ENCODE measurements around the gene RNF186.
"Not testable (repeated sequence)": the region's sequence is repeated elsewhere in the genome, so short reads cannot be mapped to it uniquely, and the experiment has no call there.

The RNF186 gene

DNA sequence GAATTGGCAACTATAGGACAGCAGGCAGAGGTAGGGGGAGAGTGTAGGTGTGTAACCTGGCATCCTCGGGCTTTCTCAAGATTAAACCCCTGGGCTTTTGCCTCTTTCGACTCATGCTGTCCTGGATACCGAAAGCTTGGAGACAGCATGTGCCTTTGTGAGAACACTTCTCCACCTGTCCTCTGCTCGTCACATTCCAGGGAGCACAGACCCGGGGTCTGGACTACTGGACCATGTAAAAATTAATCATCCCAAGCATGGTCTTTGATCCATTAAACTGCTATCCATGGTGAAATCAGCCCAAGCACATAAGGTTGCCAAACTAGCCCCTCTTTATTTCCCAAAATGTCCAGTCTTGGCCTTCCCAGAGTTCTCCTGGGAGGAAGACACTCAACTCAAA lies 9.0 kb upstream of the RNF186 start:
- DNase-seq = no peak

- DNase-seq = no peak
Observed at GRCh38 chr1:19819701-19820100, 4.6 kb upstream of the RNF186 start.

DNA sequence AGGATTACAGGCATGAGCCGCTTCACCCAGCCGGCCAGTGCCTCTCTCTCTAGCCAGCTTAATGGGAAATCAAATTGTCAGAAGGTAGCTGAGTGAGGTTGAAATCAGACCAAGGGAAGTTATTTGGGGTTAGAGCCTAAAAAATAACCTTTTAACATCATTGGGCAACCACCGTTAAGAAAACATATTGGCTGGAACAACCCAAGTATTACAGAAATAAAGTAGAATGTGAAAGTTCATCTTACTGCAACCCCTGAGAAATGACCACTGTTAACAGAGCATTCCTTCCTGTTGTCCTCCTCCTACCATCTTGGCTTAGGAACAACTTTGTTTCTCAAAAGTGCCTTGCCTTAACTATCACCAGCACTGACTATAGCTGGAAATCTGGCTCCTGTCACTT lies 3.2 kb upstream of the RNF186 start:
- no peak for DNase-seq

DNA sequence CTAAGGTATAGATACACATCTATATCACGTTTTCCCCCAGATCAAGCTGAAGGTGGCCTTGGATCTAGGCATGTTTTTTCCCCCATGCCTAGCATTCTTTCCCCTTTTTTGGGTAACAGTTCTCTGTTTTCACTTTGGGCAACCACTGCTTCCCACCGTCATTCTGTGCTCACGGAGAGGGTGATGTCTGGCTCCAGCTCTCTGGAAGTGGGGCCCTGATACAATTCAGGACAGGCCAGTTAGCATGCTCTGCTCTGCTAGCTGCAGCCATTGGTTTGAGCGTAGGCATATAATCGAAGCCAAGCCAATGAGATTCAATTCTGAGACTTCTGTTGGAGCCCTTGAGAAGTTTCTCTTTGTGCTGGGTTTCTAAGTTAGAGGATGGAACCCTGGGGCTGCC lies 2.1 kb upstream of the RNF186 start:
- no peak for DNase-seq

DNA sequence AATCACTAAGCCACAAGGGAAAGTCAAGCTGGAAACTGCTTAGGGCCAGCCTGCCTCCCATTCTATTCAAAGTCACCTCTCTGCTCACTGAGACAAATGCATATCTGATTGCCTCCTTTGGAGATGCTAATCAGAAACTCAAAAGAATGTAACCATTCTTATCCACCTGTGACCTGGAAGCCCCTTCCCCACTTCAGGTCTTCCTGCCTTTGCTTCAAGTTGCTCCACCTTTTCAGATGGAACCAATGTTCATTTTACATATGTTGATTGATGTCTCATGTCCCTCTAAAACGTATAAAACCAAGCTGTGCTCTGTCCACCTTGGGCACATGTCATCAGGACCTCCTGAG lies 1.6 kb upstream of the RNF186 start:
- not testable (repeated sequence) for DNase-seq

DNA sequence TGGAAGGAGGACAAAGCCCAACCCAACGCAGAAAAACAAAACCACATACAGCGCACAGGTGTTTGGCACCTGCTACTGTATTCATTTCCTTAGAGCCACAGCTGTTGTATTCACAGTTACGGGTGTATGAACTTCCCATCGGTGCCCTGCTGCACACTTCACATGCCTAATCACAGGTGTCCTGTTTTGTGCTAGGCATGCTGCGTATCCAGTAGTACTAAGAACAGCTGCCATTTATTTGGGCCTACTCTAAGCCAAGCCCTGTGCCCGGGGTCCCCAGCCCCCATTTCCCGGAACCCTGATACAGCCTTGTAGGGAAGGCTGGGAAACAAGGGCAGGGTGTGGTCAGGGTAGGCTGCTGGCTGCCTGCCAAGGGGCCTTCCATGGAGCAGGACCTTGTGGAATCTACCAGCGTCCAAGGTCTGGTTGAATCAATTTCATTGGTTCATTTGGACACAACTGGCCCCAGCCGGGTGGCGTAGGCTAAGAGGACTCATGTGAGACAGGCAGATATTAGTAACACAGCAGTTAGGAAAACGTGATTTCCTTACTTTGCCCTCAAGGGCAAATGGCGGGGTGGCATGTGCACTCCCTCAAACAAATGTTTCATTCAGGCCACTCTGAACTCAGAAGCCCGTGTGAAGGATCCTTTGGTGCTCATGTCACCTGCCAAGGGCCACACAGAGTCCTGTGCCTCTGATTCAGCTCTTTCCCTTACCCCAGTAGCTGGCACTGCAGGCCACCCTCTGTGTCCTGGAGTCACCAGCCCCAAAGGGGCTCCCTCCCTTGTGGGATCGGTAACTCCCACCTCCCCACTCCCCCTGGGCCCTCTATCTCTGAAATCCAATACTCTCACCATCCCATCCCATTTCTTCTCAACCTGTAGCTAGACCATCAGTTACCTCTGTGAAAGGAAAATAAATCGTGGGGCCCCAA lies 986 bp upstream of the RNF186 start:
- DNase-seq = no peak

- no peak for DNase-seq
Observed at GRCh38 chr1:19814244-19814661, 830 bp downstream of the RNF186 start.

GRCh38 chr1:19813643-19813960 lies 1.5 kb downstream of the RNF186 start:
- DNase-seq = no peak

DNA sequence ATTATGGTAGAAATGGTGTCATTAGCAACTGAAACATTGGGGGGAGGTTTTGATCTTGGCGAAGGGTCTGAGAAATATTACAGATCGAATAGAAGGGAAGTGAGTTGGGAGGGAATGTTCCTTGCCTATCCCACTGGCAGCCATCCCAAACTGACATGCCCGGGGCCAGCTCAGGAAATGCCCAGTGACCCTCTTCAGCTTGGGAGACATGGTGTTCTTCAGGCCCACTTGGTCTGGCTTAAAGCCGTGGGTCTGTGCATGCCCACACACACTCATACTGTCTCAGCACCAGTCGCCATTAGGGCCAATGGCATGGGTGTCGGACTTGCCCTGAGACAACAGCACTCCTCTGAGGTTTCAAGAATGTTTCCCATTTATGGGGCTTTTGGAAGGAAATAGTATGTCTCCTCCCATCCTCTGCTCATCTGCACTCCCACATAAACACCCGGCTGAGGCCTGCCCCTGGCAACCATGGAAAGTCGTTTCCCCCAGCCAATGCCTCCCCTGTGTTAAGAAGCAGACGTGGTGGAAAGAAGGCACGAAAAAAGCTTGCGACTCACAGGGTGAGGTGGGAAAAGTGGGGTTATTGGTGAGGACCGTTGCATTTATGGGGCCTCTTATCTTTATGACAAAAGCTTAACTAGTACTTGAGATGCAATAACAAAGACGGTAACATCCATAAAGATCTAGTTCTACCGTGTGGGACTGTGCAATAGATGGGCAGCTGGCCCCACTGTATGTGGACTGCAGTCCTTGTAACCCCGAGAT lies 2.0 kb downstream of the RNF186 start:
- no peak for DNase-seq

- DNase-seq = peak; percentile 82
Observed at GRCh38 chr1:19811206-19811851, 3.8 kb downstream of the RNF186 start.

DNA sequence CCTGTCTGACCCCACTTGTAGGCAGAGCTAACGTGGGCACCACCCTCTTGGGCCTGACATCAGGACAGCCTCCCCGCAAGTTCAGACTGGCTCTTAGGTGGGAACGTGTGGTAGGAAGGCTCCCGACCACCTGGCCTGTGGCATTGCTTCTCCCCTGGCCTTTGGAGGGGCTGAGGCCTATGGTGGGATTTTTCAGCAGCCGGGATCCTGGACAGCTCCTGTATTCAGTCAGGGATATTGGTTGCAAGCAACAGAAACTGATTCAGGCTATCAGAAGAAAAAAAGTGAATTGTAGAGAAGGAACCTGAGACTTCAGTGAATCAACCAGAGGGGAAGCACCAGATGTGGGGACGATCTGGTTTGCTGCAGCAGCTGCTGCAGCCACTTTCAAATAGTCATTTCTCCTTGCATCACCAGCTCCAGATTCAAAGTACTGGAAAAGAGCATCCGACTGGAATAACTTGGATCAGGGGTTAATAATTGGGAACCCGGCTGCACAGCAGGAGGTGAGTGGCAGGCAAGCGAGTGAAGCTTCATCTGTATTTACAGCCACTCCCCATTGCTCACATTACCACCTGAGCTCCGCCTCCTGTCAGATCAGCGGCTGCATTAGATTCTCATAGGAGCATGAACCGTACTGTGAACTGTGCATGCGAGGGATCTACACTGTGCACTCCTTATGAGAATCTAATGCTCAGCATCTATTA lies 5.9 kb downstream of the RNF186 start:
- DNase-seq = no peak

DNA sequence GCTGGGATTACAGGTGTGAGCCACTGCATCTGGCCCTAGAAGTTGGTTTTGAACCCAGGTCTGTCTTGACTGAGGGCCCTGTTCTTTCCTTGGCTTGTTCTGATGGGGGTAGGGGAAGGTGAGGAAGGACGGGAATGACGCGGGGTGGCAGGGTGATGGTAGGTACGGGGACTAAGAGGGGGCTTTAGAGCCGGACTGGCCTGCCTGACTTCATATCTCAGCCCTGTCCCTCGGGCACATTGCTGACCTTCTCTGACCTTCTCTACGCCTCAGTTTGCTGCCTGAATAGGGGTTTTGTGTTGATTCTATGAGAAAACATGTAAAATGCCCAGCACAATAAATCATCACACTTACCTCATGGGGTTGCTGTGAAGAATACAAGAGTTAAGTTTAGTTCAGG lies 6.7 kb downstream of the RNF186 start:
- no peak for DNase-seq

DNA sequence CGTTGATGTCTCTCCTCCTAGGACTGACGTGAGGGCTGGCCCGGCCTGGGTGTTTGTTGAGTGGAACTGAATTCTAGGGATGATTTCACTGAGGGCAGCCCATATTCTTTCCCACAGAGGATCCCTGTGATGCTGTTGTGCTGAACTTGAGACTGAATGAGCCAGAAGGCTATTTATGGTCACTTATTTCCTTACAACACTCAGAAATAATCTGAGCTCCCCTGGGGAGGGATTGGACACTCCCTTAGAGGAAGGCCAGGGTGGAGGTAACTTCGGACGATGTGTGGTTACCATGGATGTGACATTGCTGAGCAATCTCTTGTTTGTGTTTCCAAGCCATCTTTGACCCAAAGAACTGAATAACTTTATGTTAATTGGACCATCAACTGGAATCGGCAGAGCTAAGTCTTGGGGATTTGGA lies 10.2 kb downstream of the RNF186 start:
- DNase-seq = no peak

DNA sequence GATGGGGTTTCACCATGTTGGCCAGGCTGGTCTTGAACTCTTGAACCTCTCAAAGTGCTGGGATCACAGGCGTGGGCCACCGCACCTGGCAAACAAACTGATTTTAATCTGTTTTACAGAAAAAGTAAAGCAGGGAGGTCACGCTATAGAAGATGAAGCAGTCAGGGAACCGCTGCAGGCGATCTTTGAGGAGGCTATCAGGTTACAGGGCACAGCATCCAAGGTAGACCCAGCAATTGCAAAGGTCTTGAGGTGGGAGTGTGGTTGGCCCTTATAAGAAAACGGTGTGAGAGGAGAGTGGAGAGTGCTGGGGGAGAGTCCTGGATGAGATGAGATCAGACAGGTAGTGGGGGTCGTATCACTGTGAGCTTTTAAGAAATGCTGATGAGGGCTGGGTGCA lies 12.8 kb downstream of the RNF186 start:
- DNase-seq = peak; percentile 50

GRCh38 chr1:19800076-19800804 lies 14.8 kb downstream of the RNF186 start:
- DNase-seq = peak; percentile 79

GRCh38 chr1:19799230-19800075 lies 15.6 kb downstream of the RNF186 start, which contains the start of gene TMCO4:
TSS of gene TMCO4 (minus strand) at chr1:19799916. CDS start at chr1:19780758, 19,158 bp downstream.
- DNase-seq = peak; percentile 86

- peak; percentile 62 for DNase-seq
Observed at GRCh38 chr1:19798486-19799229, 16.4 kb downstream of the RNF186 start.

GRCh38 chr1:19797827-19798226 lies 17.3 kb downstream of the RNF186 start:
- no peak for DNase-seq

DNA sequence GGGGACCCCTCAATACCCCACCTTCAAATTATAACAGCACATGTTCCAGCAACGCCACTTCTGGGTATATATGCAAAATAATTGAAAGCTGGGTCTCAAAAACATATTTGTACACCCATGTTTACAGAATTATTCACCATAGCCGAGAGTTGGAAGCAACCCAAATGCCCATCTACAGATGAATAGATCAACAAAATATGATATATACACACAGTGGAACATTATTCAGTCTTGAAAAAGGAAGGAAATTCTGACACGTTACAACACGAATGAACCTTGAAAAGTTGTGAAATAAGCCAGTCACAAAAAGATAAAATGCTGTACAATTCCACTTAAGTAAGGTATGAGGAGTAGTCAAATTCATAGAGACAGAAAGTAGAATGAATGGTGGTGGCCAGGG lies 20.5 kb downstream of the RNF186 start:
- DNase-seq = no peak

DNA sequence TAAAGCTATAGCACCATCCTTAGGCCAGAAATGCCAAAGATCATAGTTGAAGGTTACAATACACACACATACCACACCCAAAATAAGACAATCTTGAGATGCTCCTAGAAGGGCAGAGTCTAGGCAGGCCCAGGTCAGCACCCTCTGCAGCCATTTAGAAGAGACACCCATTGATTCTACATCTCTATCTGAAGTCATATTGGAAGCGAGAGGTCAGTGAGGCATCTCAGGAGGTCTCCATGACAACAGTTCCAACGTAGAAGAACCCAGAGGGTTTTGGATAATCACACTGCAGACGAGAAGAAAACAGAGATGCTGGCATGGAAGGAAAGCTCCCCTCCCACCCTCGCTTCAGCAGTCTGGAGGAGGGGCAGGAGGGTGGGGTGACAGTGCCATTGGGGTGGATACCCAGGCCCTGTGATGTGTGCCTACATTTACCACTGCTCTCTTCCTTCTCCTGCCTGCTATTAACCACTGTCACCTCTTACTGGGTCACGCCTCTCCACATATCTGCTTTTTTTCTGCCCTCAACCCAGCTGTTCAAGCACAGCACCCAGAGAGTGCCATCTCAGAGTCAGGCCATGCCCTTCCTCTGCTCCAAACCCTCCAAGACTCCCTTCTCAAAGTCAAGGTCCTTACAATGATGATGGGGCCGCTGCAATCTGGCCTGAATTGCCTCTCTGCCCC lies 21.6 kb downstream of the RNF186 start:
- DNase-seq = no peak
